Activated CD4-positive, alpha-beta memory T cell treated with anti-CD3 and anti-CD28 coated beads for 36 hours (primary cell): ENCODE data around the gene ZRANB2. TPM values are rescaled to one million over a fixed set of nuclear protein-coding genes. Genes with fewer than 3 reads are reported as not detected.
A peak's percentile ranks its signal among the peaks of the same experiment; 100 is the strongest.

ENCODE experiments used
- CTCF ChIA-PET: fragments of 350-600 bp; sonication (Branson Sonifier 250); formaldehyde crosslinking; loops from one replicate; lab custom pipeline; 2021; ENCODE audit warnings: antibody characterized with exemption, inconsistent platforms; lab: Charles Lee
- POLR2A ChIA-PET: fragments of 350-600 bp; sonication (Branson Sonifier 250); formaldehyde crosslinking; loops from one replicate; lab custom pipeline; 2021; ENCODE audit warnings: antibody characterized with exemption; lab: Charles Lee
- DNase-seq: peaks from one replicate; pipeline ENCODE4 v3.0.0-alpha.2; 2020
- H3K27ac Mint-ChIP-seq: one replicate; pipeline ENCODE4 v1.8.0; 2021; ENCODE audit warnings: mixed read lengths
- H3K27me3 Mint-ChIP-seq: one replicate; pipeline ENCODE4 v1.8.0; 2021; ENCODE audit warnings: mixed read lengths
- H3K36me3 Mint-ChIP-seq: one replicate; pipeline ENCODE4 v1.8.0; 2021; ENCODE audit warnings: mixed read lengths
- H3K4me1 Mint-ChIP-seq: one replicate; pipeline ENCODE4 v1.8.0; 2021; ENCODE audit warnings: low read depth, mixed read lengths
- H3K4me3 Mint-ChIP-seq: one replicate; pipeline ENCODE4 v1.8.0; 2021; ENCODE audit warnings: mild to moderate bottlenecking, mixed read lengths
- H3K9me3 Mint-ChIP-seq: one replicate; pipeline ENCODE4 v1.8.0; 2021; ENCODE audit warnings: mixed read lengths
- intact Hi-C: fragments of 100-400 bp; cut with micrococcal nuclease; formaldehyde crosslinking; loops from one replicate; pipeline ENCODE4 v1.15.1; 2023
- total RNA-seq, 2 experiments: library from RNA; stranded (reverse); gene quantifications; one replicate each; pipeline ENCODE4 v1.2.3, GENCODE V29; 2021

Gene ZRANB2
- total RNA-seq, 2 experiments from 2014 or later, result 105 to 107 TPM

GRCh38 chr1:71054791-71055190 is 26.0 kb downstream of the ZRANB2 start:
- Mint-ChIP-seq H3K4me3 (no peak overlapping the region), H3K27ac (no peak overlapping the region), H3K36me3 (peaks cover 10% of the 10 kb centered on the region), H3K9me3 (no peaks in the 10 kb centered on the region), H3K27me3 (peaks cover 2% of the 10 kb centered on the region), H3K4me1 (peaks cover 2% of the 10 kb centered on the region)
- CTCF ChIA-PET, result no interaction called here
- intact Hi-C loops, result loop anchor here (5.0 kb wide), 1 partner anchor 922 kb away; no protein-coding TSS in a partner anchor
- POLR2A ChIA-PET, result no interaction called here
- DNase-seq, result no peak

GRCh38 chr1:71054281-71054731 is 26.5 kb downstream of the ZRANB2 start:
- Mint-ChIP-seq H3K27ac (no peak overlapping the region), H3K36me3 (peaks cover 8% of the 10 kb centered on the region), H3K4me3 (no peak overlapping the region), H3K27me3 (peaks cover 3% of the 10 kb centered on the region), H3K4me1 (peaks cover 2% of the 10 kb centered on the region), H3K9me3 (no peaks in the 10 kb centered on the region)
- intact Hi-C loops, result loop anchor here (5.0 kb wide), 1 partner anchor 922 kb away; no protein-coding TSS in a partner anchor
- POLR2A ChIA-PET, result no interaction called here
- CTCF ChIA-PET, result no interaction called here
- DNase-seq, result no peak

GRCh38 chr1:71053758-71054157 is 27.1 kb downstream of the ZRANB2 start:
- H3K4me1 Mint-ChIP-seq, result peaks cover 2% of the 10 kb centered on the region
- H3K27me3 Mint-ChIP-seq, result peaks cover 5% of the 10 kb centered on the region
- H3K9me3 Mint-ChIP-seq, result no peaks in the 10 kb centered on the region
- CTCF ChIA-PET, result no interaction called here
- DNase-seq, result no peak
- peaks cover 3% of the 10 kb centered on the region for H3K36me3 Mint-ChIP-seq
- POLR2A ChIA-PET, result no interaction called here
- intact Hi-C loops, result loop anchor here (5.0 kb wide), 1 partner anchor 921 kb away; no protein-coding TSS in a partner anchor
- H3K4me3 Mint-ChIP-seq, result no peak overlapping the region
- no peak overlapping the region for H3K27ac Mint-ChIP-seq

DNA sequence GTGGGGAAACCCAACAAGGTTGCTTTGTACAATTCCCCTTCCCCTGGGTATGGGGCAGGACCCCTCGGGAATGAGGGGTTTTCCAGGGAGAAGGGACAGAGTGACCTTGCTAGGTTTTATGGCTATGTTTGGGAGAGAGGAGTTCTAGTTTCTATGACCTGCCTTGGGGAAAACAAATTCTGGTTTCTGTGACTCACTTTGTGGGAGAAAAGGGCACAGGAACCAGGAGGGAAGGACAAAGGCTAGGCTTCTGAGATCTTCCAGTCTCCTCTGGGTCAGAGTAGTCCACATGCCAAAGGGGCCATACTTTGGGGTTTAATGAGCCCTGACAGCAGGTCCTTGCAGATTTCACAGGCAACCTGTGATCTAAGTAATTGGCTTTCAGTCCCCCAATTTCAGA is 27.7 kb downstream of the ZRANB2 start:
- no peak overlapping the region for H3K4me3 Mint-ChIP-seq
- H3K36me3 Mint-ChIP-seq, result no peaks in the 10 kb centered on the region
- H3K27ac Mint-ChIP-seq, result no peak overlapping the region
- H3K27me3 Mint-ChIP-seq, result peaks cover 8% of the 10 kb centered on the region
- intact Hi-C loops, result loop anchor here (5.0 kb wide), 1 partner anchor 921 kb away; no protein-coding TSS in a partner anchor
- CTCF ChIA-PET, result interaction anchor here (0.8 kb wide), 1 partner anchor 525 kb away, joined by 4 read pairs; no protein-coding TSS in a partner anchor
- DNase-seq, result no peak
- no peaks in the 10 kb centered on the region for H3K9me3 Mint-ChIP-seq
- H3K4me1 Mint-ChIP-seq, result peaks cover 3% of the 10 kb centered on the region
- POLR2A ChIA-PET, result no interaction called here

DNA sequence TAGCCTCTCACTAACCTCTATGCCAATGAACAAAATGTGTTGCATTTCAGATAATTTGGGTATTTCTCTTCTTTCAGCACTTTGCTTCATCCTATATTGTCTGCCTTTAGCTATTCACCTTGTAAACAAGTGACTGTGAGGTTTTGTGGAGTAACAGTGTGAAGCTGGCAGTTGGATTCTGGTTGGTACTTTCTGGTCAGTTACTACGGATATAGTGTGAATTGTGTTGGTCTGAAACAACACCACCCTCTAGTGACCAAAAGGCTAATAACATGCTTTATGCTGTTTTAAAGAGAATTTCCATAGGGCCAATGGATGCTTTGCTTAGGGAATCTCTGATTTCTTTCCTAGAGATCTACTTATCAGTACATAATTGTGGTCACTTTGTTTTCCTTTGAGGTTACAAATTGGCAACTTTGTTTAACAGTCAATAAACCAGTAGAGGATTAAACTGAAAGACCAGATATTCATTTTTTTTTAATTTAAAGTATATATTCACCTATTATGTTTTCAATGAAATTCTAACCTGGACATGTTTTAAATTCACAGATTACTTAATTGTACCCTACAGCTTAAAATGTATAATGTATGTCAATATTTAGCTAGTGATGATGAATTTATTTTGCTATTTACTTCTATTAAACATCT is 30.8 kb downstream of the ZRANB2 start:
- H3K4me1 Mint-ChIP-seq, result peaks cover 18% of the 10 kb centered on the region
- no peaks in the 10 kb centered on the region for H3K36me3 Mint-ChIP-seq
- H3K4me3 Mint-ChIP-seq, result no peak overlapping the region
- no peaks in the 10 kb centered on the region for H3K9me3 Mint-ChIP-seq
- no peak for DNase-seq
- ChIA-PET POLR2A (no interaction called here), CTCF (interaction anchor here (0.7 to 3.5 kb wide), 8 partner anchors 13 to 639 kb away, joined by 3 to 24 read pairs (median 4); partner anchors contain the start of genes CTH and ZRANB2)
- H3K27ac Mint-ChIP-seq, result no peak overlapping the region
- peaks cover 30% of the 10 kb centered on the region for H3K27me3 Mint-ChIP-seq
- intact Hi-C loops, result loop anchor here (1.0 to 5.0 kb wide), 3 partner anchors 365 to 918 kb away; no protein-coding TSS in a partner anchor

- peaks cover 18% of the 10 kb centered on the region for H3K4me1 Mint-ChIP-seq
- H3K27me3 Mint-ChIP-seq, result peaks cover 34% of the 10 kb centered on the region
- H3K36me3 Mint-ChIP-seq, result no peaks in the 10 kb centered on the region
- peak; percentile 50 for DNase-seq
- POLR2A ChIA-PET, result no interaction called here
- CTCF ChIA-PET, result interaction anchor here (1.5 to 3.5 kb wide), 3 partner anchors 362 to 519 kb away, joined by 3 to 24 read pairs (median 18); no protein-coding TSS in a partner anchor
- no peak within 1 kb of the TSS for H3K27ac Mint-ChIP-seq
- H3K9me3 Mint-ChIP-seq, result no peaks in the 10 kb centered on the region
- peak within 1 kb of the TSS; percentile 64 for H3K4me3 Mint-ChIP-seq
- intact Hi-C loops, result no loop called here
Observed at GRCh38 chr1:71047635-71048607, 32.9 kb downstream of the ZRANB2 start, which contains the start of gene PTGER3. PTGER3 (minus strand) TSS chr1:71047816; CDS start chr1:71047577, 239 bp downstream.

- peak overlapping the region; percentile 64 for H3K4me3 Mint-ChIP-seq
- no peaks in the 10 kb centered on the region for H3K36me3 Mint-ChIP-seq
- no peaks in the 10 kb centered on the region for H3K9me3 Mint-ChIP-seq
- peak; percentile 29 for DNase-seq
- H3K27ac Mint-ChIP-seq, result no peak overlapping the region
- peaks cover 37% of the 10 kb centered on the region for H3K27me3 Mint-ChIP-seq
- peaks cover 18% of the 10 kb centered on the region for H3K4me1 Mint-ChIP-seq
- intact Hi-C loops, result no loop called here
- ChIA-PET CTCF (interaction anchor here (1.1 to 1.5 kb wide), 2 partner anchors 383 to 914 kb away, joined by 3 read pairs; no protein-coding TSS in a partner anchor), POLR2A (no interaction called here)
Observed at GRCh38 chr1:71046891-71047634, 33.8 kb downstream of the ZRANB2 start.

- H3K4me3 Mint-ChIP-seq, result no peak overlapping the region
- peaks cover 48% of the 10 kb centered on the region for H3K27me3 Mint-ChIP-seq
- H3K9me3 Mint-ChIP-seq, result no peaks in the 10 kb centered on the region
- POLR2A ChIA-PET, result interaction anchor here (1.3 kb wide), 1 partner anchor 35 kb away, joined by 3 read pairs; the partner anchor contains the start of gene ZRANB2
- no peak for DNase-seq
- CTCF ChIA-PET, result no interaction called here
- intact Hi-C loops, result no loop called here
- H3K27ac Mint-ChIP-seq, result no peak overlapping the region
- peaks cover 18% of the 10 kb centered on the region for H3K4me1 Mint-ChIP-seq
- H3K36me3 Mint-ChIP-seq, result no peaks in the 10 kb centered on the region
Observed at GRCh38 chr1:71045463-71046028, 35.3 kb downstream of the ZRANB2 start.

DNA sequence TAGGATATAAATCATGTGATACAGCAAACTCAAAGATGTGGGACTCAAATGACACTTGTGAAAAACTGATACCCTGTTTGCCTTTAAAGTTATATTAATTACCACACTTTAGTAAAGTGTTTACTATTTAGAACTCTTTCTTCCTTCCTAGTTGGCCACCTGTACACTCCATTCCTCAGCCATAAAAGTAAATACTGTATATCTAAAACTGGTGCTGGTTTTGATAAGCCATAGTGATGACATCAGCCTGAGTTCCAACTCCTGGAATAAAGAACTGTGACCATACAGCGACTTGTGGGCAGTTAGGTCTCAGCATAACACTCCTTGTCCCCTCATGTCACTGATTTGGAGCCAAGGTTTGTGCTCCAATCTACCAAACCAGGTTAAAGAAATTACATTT is 36.0 kb downstream of the ZRANB2 start:
- no peak for DNase-seq
- no peak overlapping the region for H3K4me3 Mint-ChIP-seq
- no peaks in the 10 kb centered on the region for H3K36me3 Mint-ChIP-seq
- H3K9me3 Mint-ChIP-seq, result no peaks in the 10 kb centered on the region
- peaks cover 49% of the 10 kb centered on the region for H3K27me3 Mint-ChIP-seq
- no peak overlapping the region for H3K27ac Mint-ChIP-seq
- peaks cover 17% of the 10 kb centered on the region for H3K4me1 Mint-ChIP-seq
- intact Hi-C loops, result no loop called here
- ChIA-PET POLR2A (interaction anchor here (1.3 kb wide), 1 partner anchor 36 kb away, joined by 3 read pairs; the partner anchor contains the start of gene ZRANB2), CTCF (no interaction called here)

GRCh38 chr1:71043065-71043464 is 37.8 kb downstream of the ZRANB2 start:
- no peak overlapping the region for H3K4me3 Mint-ChIP-seq
- peaks cover 51% of the 10 kb centered on the region for H3K27me3 Mint-ChIP-seq
- POLR2A ChIA-PET, result no interaction called here
- intact Hi-C loops, result no loop called here
- H3K9me3 Mint-ChIP-seq, result no peaks in the 10 kb centered on the region
- DNase-seq, result no peak
- H3K36me3 Mint-ChIP-seq, result no peaks in the 10 kb centered on the region
- CTCF ChIA-PET, result interaction anchor here (0.6 kb wide), 1 partner anchor 32 kb away, joined by 3 read pairs; no protein-coding TSS in a partner anchor
- H3K4me1 Mint-ChIP-seq, result peaks cover 15% of the 10 kb centered on the region
- no peak overlapping the region for H3K27ac Mint-ChIP-seq

DNA sequence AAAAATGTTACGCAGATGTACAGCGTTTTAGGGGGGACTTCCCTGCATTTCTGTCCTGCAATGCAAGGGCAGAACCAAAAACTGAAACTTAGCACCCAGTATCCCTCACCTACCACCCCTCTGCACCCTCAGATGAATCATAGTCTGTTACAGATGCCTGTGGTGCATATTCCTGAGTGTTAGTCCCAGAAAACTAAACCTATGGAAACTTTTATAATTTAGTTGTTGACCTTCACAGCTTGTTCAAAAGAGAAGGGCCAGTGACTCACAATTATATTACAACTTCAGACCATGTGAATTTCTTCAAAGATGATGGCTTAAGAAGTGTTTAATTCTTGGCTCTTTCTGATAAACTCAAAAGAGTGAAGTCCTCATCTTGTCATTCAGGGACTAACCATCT is 39.0 kb downstream of the ZRANB2 start:
- H3K36me3 Mint-ChIP-seq, result no peaks in the 10 kb centered on the region
- H3K27me3 Mint-ChIP-seq, result peaks cover 46% of the 10 kb centered on the region
- H3K27ac Mint-ChIP-seq, result no peak overlapping the region
- no peaks in the 10 kb centered on the region for H3K9me3 Mint-ChIP-seq
- no peak overlapping the region for H3K4me3 Mint-ChIP-seq
- ChIA-PET CTCF (no interaction called here), POLR2A (no interaction called here)
- no peak for DNase-seq
- intact Hi-C loops, result no loop called here
- H3K4me1 Mint-ChIP-seq, result peaks cover 8% of the 10 kb centered on the region
